ENCODE measurements around the gene CARD11. TPM values are rescaled to one million over a fixed set of nuclear protein-coding genes. Genes with fewer than 3 reads are reported as not detected.

Gene CARD11
- total and polyA plus RNA-seq, 2 of the 4 experiments (the other 2 are of a cell fraction): 0.18 to 0.26 TPM

DNA sequence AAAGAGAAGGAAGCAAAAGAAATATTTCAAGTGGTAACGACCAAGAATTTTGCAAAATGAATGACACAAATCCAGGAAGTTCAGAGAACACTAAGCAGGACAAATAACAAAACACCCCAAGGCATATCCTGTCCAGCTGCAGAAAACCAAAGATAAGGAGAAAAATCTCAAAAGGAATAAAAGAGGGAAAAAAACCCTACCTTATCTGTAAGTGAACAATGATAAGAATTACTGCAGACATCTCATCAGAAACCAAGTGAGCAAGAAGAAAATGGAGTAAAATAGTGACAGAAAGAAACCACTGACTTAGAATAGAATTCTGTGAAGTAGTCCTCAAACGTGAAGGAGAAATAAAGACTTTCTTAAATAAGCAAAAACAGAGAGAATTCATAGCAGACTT lies 21.8 kb downstream of the CARD11 start:
- Histone ChIP-seq H3K9ac (ENCODE audit: low read depth, low read length) (no peak overlapping the region), H3K4me3 (ENCODE audit: insufficient read depth, low read depth, low read length) (no peak overlapping the region), H4K8ac (ENCODE audit: low read depth in 2 of 2, low read length in 2 of 2) (no peak overlapping the region), H2BK5ac (ENCODE audit: low read depth, low read length, poor library complexity, severe bottlenecking) (no peak overlapping the region), H3K4me2 (ENCODE audit: low read depth, low read length) (no peak overlapping the region), H2AK5ac (ENCODE audit: low read depth, low read length) (no peak overlapping the region), H2BK20ac (ENCODE audit: low read depth, low read length) (no peak overlapping the region), H2BK120ac (ENCODE audit: low read depth, low read length) (no peak overlapping the region), H3K27me3 (ENCODE audit: control insufficient read depth, insufficient read depth, low read length) (no peaks in the 10 kb centered on the region), H2AFZ (replicated peaks; ENCODE audit: low read length, poor library complexity) (no peak overlapping the region), H3K4ac (ENCODE audit: low read depth, low read length) (no peak overlapping the region), H2AK9ac (replicated peaks; ENCODE audit: low read depth, low read length, poor library complexity) (no peak overlapping the region), H3K23ac (ENCODE audit: low read depth, low read length) (no peak overlapping the region), H4K20me1 (ENCODE audit: insufficient read depth, low read length) (no peaks in the 10 kb centered on the region), H3K18ac (ENCODE audit: low read depth, low read length) (no peak overlapping the region), H3K9me1 (ENCODE audit: insufficient read depth, low read length) (no peaks in the 10 kb centered on the region), H3K56ac (ENCODE audit: extremely low read depth, insufficient read depth, low read length) (no peak overlapping the region), H2BK15ac (ENCODE audit: low read depth, low read length) (no peak overlapping the region), H3K27ac (ENCODE audit: insufficient read depth, low read length) (no peak overlapping the region), H3K4me1 (ENCODE audit: control insufficient read depth, insufficient read depth, low read length) (no peaks in the 10 kb centered on the region), H3K14ac (replicated peaks; ENCODE audit: low read depth, low read length) (no peak overlapping the region), H4K5ac (ENCODE audit: low read depth, low read length) (no peak overlapping the region), H4K91ac (ENCODE audit: insufficient read depth, low read depth, low read length) (no peak overlapping the region), H3K36me3 (ENCODE audit: control insufficient read depth, insufficient read depth, low read length) (no peaks in the 10 kb centered on the region), H3K9me3 (ENCODE audit: control insufficient read depth, insufficient read depth, low read length) (peaks cover 1% of the 10 kb centered on the region; the same call in 1 of the 2 replicates), H3K79me1 (ENCODE audit: low read depth in 1 of 2, low read length in 2 of 2) (no peaks in the 10 kb centered on the region)
- TF ChIP-seq MAFK (IDR thresholded peaks at IDR 0.05; ENCODE audit: low read depth, low read length) (no peak), NFE2L2 (IDR thresholded peaks at IDR 0.05; ENCODE audit: low read depth, low read length) (no peak), MAZ (IDR thresholded peaks at IDR 0.05; ENCODE audit: borderline replicate concordance, low read depth, low read length) (no peak), CEBPB (IDR thresholded peaks at IDR 0.05; ENCODE audit: low read depth, low read length) (no peak), MXI1 (IDR thresholded peaks at IDR 0.05; ENCODE audit: borderline replicate concordance, low read depth, low read length) (no peak), SMC3 (IDR thresholded peaks at IDR 0.05; ENCODE audit: low read depth, low read length) (no peak), RAD21 (IDR thresholded peaks at IDR 0.05; ENCODE audit: low read length) (no peak), RFX5 (IDR thresholded peaks at IDR 0.05; ENCODE audit: low read depth, low read length) (no peak), FOS (IDR thresholded peaks at IDR 0.05; ENCODE audit: low read depth, low read length) (no peak), POLR2A (IDR thresholded peaks at IDR 0.05; ENCODE audit: low read depth, low read length) (no peak), BHLHE40 (IDR thresholded peaks at IDR 0.05; ENCODE audit: low read depth, low read length) (no peak), CHD1 (IDR thresholded peaks at IDR 0.05; ENCODE audit: low read depth, low read length) (no peak)
- TF ChIP-seq, protein P1, sequence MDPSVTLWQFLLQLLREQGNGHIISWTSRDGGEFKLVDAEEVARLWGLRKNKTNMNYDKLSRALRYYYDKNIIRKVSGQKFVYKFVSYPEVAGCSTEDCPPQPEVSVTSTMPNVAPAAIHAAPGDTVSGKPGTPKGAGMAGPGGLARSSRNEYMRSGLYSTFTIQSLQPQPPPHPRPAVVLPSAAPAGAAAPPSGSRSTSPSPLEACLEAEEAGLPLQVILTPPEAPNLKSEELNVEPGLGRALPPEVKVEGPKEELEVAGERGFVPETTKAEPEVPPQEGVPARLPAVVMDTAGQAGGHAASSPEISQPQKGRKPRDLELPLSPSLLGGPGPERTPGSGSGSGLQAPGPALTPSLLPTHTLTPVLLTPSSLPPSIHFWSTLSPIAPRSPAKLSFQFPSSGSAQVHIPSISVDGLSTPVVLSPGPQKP (IDR thresholded peaks at IDR 0.05; ENCODE audit: borderline replicate concordance, low read depth, low read length): no peak
- WGBS, 2 experiments (ENCODE audit: extremely low coverage in 2 of 2, insufficient read length in 1 of 2): no CpG with 5 or more reads among the region's 2 CpGs
- ATAC-seq (ENCODE audit: low read depth) (no peak), DNase-seq (no peak)
- POLR2A ChIA-PET (ENCODE audit: unreplicated experiment): no interaction called here
- no TSS peak for BruUV-seq (replicated peaks)
- CTCF ChIA-PET: no interaction called here
- dilution Hi-C loops (cut with HindIII; ENCODE audit: low sequenced_read_pairs, unreplicated experiment) (no loop called here), intact Hi-C loops (cut with micrococcal nuclease) (no loop called here), in situ Hi-C loops (cut with MboI; ENCODE audit: low sequenced_read_pairs) (no loop called here)

All from IMR-90 (cell line).